Measurements from ENCODE around the gene SHBG. TPM values are rescaled to one million over a fixed set of nuclear protein-coding genes. Genes with fewer than 3 reads are reported as not detected.
"Not testable (repeated sequence)": the region's sequence is repeated elsewhere in the genome, so short reads cannot be mapped to it uniquely, and the experiment has no call there.

SHBG gene
- total RNA-seq, 1 donor from 2014 or later, result not detected

GRCh38 chr17:7633093-7633492 lies 3.2 kb downstream of the SHBG start:
- Histone ChIP-seq H3K4me3 (no peak overlapping the region), H3K4me1 (no peaks in the 10 kb centered on the region), H3K36me3 (no peaks in the 10 kb centered on the region), H3K9me3 (no peaks in the 10 kb centered on the region), H3K27ac (no peak overlapping the region), H3K27me3 (no peaks in the 10 kb centered on the region)
- intact Hi-C loops (cut with DNase I), result no loop called here
- TF ChIP-seq CTCF (IDR thresholded peaks at IDR 0.05), result no peak
- no peak for DNase-seq (ENCODE audit: low spot score in 2 of 2)

GRCh38 chr17:7634384-7634783 lies 4.4 kb downstream of the SHBG start:
- Histone ChIP-seq H3K27ac (no peak overlapping the region), H3K4me1 (no peaks in the 10 kb centered on the region), H3K9me3 (no peaks in the 10 kb centered on the region), H3K27me3 (no peaks in the 10 kb centered on the region), H3K4me3 (no peak overlapping the region), H3K36me3 (no peaks in the 10 kb centered on the region)
- intact Hi-C loops (cut with DNase I), result no loop called here
- peak in 1 of 3 experiments; percentile 35 for TF ChIP-seq CTCF (IDR thresholded peaks at IDR 0.05)
- no peak for DNase-seq (ENCODE audit: low spot score in 2 of 2)

- intact Hi-C loops (cut with DNase I), result no loop called here
- H3K36me3 ChIP-seq, result no peaks in the 10 kb centered on the region
- no peaks in the 10 kb centered on the region for H3K4me1 ChIP-seq
- DNase-seq (ENCODE audit: low spot score in 2 of 2), result no peak
- no peak for TF ChIP-seq CTCF (IDR thresholded peaks at IDR 0.05)
- no peak overlapping the region for H3K4me3 ChIP-seq
- no peak overlapping the region for H3K27ac ChIP-seq
- H3K27me3 ChIP-seq, result no peaks in the 10 kb centered on the region
- no peaks in the 10 kb centered on the region for H3K9me3 ChIP-seq
Observed at GRCh38 chr17:7636163-7636562, 6.2 kb downstream of the SHBG start.

- intact Hi-C loops (cut with DNase I), result no loop called here
- H3K36me3 ChIP-seq, result no peaks in the 10 kb centered on the region
- no peaks in the 10 kb centered on the region for H3K27me3 ChIP-seq
- DNase-seq (ENCODE audit: low spot score in 2 of 2), result no peak
- no peaks in the 10 kb centered on the region for H3K9me3 ChIP-seq
- H3K4me1 ChIP-seq, result no peaks in the 10 kb centered on the region
- H3K4me3 ChIP-seq, result no peak overlapping the region
- TF ChIP-seq CTCF (IDR thresholded peaks at IDR 0.05), result no peak
- H3K27ac ChIP-seq, result no peak overlapping the region
Observed at GRCh38 chr17:7640783-7641182, 10.8 kb downstream of the SHBG start.

- H3K4me1 ChIP-seq; H3K4me3 ChIP-seq; H3K36me3 ChIP-seq; H3K9me3 ChIP-seq; intact Hi-C loops (cut with DNase I); H3K27ac ChIP-seq; DNase-seq (ENCODE audit: low spot score in 2 of 2); H3K27me3 ChIP-seq: not testable (repeated sequence)
Observed at GRCh38 chr17:7641635-7642034, 11.7 kb downstream of the SHBG start.

GRCh38 chr17:7644775-7645174 lies 14.8 kb downstream of the SHBG start:
- TF ChIP-seq CTCF (IDR thresholded peaks at IDR 0.05), result no peak
- Histone ChIP-seq H3K27ac (no peak overlapping the region), H3K4me1 (no peaks in the 10 kb centered on the region), H3K9me3 (no peaks in the 10 kb centered on the region), H3K27me3 (no peaks in the 10 kb centered on the region), H3K4me3 (no peak overlapping the region), H3K36me3 (no peaks in the 10 kb centered on the region)
- intact Hi-C loops (cut with DNase I), result no loop called here
- no peak for DNase-seq (ENCODE audit: low spot score in 2 of 2)

Data from ascending aorta (tissue), 2 donors.